ENCODE data around the gene GPX1.

Gene GPX1

GRCh38 chr3:49389297-49389696 is 31.1 kb upstream of the GPX1 start:
- no peak for DNase-seq (ENCODE audit: low spot score)
- in situ Hi-C loops (cut with MboI; ENCODE audit: low pct_unique_long_range_greater_than_20kb, low sequenced_read_pairs, unreplicated experiment) = no loop called here
- TF ChIP-seq CTCF (IDR thresholded peaks at IDR 0.05; ENCODE audit: extremely low read depth, insufficient read depth, missing control alignments) = no peak

- no peak for TF ChIP-seq CTCF (IDR thresholded peaks at IDR 0.05; ENCODE audit: extremely low read depth, insufficient read depth, missing control alignments)
- in situ Hi-C loops (cut with MboI; ENCODE audit: low pct_unique_long_range_greater_than_20kb, low sequenced_read_pairs, unreplicated experiment) = no loop called here
- no peak for DNase-seq (ENCODE audit: low spot score)
Observed at GRCh38 chr3:49388289-49388820, 30.2 kb upstream of the GPX1 start.

- no peak for DNase-seq (ENCODE audit: low spot score)
- in situ Hi-C loops (cut with MboI; ENCODE audit: low pct_unique_long_range_greater_than_20kb, low sequenced_read_pairs, unreplicated experiment) = no loop called here
Observed at GRCh38 chr3:49387721-49388120, 29.6 kb upstream of the GPX1 start.

GRCh38 chr3:49386056-49386756 is 28.1 kb upstream of the GPX1 start:
- DNase-seq (ENCODE audit: low spot score) = no peak
- in situ Hi-C loops (cut with MboI; ENCODE audit: low pct_unique_long_range_greater_than_20kb, low sequenced_read_pairs, unreplicated experiment) = no loop called here
- TF ChIP-seq CTCF (IDR thresholded peaks at IDR 0.05; ENCODE audit: extremely low read depth, insufficient read depth, missing control alignments) = no peak

More at GRCh38 chr3:49387721-49388120, 29.6 kb upstream of the GPX1 start:
- TF ChIP-seq CTCF (IDR thresholded peaks at IDR 0.05; ENCODE audit: extremely low read depth, insufficient read depth, missing control alignments) = no peak

GRCh38 chr3:49385617-49386016 is 27.5 kb upstream of the GPX1 start:
- no peak for TF ChIP-seq CTCF (IDR thresholded peaks at IDR 0.05; ENCODE audit: extremely low read depth, insufficient read depth, missing control alignments)
- in situ Hi-C loops (cut with MboI; ENCODE audit: low pct_unique_long_range_greater_than_20kb, low sequenced_read_pairs, unreplicated experiment) = no loop called here

GRCh38 chr3:49383387-49383786 is 25.2 kb upstream of the GPX1 start:
- no peak for TF ChIP-seq CTCF (IDR thresholded peaks at IDR 0.05; ENCODE audit: extremely low read depth, insufficient read depth, missing control alignments)
- in situ Hi-C loops (cut with MboI; ENCODE audit: low pct_unique_long_range_greater_than_20kb, low sequenced_read_pairs, unreplicated experiment) = no loop called here

More at GRCh38 chr3:49385617-49386016, 27.5 kb upstream of the GPX1 start:
- DNase-seq (ENCODE audit: low spot score) = no peak

More at GRCh38 chr3:49383387-49383786, 25.2 kb upstream of the GPX1 start:
- no peak for DNase-seq (ENCODE audit: low spot score)
